Forelimb muscle (tissue), 1 donor: Measurements from ENCODE around the gene KLHDC8B. TPM values are rescaled to one million over a fixed set of nuclear protein-coding genes. Genes with fewer than 3 reads are reported as not detected.

Experiments
- DNase-seq: peaks from one replicate; pipeline ENCODE4 v3.0.0-alpha.2; 2013; ENCODE audit warnings: low read depth
- polyA plus RNA-seq: library from polyadenylated mRNA; unstranded; fragments of 120-200 nt; gene quantifications from one replicate; pipeline ENCODE4 v1.2.1, GENCODE V29; 2013; ENCODE audit not compliant: insufficient read length

KLHDC8B gene
- polyA plus RNA-seq, 1 donor, result 104 TPM

DNA sequence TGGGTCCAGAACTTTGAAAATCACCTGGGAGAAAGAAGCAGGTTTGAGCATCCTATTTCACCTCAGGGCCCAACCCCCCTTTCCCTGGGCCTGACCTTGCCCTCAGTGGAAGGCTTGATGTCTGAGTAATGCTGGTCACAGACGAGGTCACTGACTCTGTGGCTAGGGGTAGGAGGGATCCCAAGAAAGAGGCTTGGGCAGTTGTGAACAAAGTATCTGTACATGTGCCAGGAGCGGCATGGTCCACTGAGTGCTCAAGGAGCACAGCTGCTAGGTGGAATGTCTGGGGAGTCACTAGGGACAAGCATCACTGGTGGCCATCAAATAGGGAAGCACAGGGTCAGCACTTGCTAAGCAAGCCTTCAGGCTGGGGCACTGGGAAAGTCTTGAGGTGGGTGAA is 12.6 kb upstream of the KLHDC8B start:
- no peak for DNase-seq

DNA sequence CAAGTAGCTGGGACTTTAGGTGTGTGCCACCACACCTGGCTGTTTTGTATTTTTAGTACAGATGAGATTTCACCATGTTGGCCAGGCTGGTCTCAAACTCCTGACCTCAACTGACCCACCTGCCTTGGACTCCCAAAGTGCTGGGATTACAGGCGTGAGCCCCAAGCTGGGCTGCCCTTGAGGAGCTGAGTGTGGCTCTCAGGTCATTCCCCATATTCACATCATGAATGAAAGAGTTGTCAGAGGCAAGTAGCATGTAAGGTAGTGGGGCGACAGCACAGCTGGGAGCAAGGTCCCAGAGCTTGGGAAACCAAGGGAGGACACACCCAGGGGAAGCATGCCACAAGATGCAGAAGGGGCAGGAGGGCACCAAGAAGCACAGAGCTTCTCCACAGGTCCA is 10.2 kb upstream of the KLHDC8B start:
- DNase-seq, result no peak

DNA sequence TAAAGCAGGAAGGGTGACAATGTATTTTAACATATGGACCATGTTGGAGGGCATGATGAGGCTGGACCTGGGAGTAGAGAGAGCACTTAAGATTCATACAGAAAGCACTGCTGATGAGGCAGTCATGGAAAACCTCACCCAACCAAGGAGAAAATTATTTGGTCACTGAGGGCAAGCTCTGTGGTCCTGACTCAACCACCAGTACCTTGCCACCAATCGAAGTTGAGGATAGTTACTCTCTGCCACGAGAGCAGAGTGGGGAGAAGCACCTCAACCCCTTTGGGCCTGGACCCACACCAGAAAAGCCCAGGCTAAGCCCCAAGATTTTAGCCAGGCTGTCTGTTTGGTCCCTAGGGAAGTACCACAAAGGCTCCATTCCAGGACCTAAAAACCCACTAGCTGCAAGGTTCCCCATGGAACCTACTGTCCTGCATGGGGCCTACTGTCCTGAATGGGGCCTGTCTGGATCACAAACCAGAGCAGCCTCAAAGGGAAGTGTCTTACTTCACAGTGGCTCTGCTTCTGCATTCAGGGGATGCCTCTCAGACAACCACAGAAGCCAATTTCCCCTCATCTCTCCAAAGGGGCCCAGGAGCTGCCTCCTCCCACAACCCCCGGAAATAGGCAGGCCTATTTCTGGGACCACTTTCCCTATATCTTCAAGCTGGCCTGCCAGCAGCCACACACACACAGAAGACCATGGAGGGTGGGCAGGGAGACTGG is 9.4 kb upstream of the KLHDC8B start:
- no peak for DNase-seq

DNA sequence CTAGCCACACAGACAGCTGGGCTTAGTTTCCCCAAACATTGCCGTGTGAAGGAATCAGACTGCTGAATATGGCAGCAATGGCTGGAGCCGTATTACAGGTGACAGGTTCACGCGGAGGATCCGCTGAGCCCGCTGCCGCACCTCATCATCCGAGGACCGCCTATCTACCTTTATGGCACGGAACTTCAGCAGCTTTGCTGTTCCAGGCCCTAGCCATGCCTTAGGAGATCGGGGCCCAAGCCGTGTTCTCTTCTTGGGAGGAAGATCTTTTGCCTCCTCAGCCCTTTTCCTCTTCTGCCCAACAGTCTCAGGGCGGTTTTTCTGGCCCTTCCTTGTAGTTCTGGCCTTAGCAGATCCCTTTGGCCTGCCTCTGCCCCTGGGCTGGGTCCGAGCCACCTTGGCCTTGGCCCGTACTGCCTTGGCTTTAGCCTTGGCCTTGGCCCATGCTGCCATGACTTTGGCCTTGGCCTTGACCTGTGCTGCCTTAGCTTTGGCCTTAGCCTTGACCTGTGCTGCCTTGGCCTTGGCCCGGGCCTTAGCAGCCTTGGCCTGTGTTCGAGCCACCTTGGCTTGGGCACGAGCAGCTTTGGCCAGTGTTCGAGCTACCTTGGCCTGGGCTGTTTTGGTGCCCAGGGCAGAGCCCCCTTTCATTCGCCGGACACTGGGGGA is 8.5 kb upstream of the KLHDC8B start:
- no peak for DNase-seq

DNA sequence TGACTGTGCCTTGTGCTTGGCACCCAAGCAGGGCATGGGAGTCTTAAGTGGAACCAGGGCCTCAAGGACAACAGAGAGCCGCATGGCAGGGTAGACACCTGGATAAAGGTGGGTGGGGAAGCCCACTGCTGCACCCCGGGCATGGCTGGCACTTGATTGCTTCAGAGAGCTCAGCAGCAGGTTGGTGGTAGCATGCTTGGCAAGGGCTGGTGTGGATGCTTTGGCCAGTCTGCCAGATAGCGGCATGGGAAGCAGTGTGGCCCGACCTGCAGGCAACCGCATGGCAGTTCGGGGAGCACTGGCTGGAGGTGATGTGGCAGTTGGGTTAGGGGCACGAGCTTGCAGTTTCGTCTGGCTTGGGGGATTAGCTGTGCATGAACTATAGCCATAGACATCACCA is 7.8 kb upstream of the KLHDC8B start:
- no peak for DNase-seq

DNA sequence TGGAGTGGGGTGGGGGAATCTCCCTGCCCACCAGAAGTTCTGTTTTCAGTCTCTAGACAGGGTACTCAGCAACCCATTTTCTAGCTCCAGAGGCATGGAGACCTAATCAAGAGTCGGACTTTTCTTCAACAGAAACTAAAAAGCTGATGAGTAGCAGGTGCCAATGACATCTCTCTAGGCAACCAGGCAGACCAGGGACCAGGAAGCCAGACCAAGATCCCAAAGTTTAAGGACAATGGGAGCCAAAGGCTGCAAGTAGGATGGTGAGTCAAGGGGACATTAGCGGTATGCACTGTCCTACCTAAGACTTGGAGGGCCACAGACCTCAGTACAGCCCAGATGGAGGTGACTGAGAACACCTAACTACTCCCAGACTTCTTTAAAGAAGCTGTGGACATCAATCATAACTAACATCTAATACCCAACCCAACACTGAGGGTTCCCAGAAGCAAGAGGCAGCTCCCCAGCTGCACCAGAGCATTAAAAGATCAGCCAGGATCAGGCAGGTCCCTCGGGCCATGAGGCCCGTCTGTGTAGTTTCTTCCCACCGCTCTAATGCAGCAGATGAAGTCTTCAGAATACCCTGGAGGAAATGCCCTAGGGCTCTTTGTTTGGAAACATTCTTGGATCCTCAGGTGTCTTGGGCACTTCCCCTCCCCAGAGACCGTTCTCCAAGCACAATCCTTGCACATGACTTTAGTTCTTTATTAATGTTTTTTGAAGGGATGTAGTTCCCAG is 6.2 kb upstream of the KLHDC8B start:
- no peak for DNase-seq

DNA sequence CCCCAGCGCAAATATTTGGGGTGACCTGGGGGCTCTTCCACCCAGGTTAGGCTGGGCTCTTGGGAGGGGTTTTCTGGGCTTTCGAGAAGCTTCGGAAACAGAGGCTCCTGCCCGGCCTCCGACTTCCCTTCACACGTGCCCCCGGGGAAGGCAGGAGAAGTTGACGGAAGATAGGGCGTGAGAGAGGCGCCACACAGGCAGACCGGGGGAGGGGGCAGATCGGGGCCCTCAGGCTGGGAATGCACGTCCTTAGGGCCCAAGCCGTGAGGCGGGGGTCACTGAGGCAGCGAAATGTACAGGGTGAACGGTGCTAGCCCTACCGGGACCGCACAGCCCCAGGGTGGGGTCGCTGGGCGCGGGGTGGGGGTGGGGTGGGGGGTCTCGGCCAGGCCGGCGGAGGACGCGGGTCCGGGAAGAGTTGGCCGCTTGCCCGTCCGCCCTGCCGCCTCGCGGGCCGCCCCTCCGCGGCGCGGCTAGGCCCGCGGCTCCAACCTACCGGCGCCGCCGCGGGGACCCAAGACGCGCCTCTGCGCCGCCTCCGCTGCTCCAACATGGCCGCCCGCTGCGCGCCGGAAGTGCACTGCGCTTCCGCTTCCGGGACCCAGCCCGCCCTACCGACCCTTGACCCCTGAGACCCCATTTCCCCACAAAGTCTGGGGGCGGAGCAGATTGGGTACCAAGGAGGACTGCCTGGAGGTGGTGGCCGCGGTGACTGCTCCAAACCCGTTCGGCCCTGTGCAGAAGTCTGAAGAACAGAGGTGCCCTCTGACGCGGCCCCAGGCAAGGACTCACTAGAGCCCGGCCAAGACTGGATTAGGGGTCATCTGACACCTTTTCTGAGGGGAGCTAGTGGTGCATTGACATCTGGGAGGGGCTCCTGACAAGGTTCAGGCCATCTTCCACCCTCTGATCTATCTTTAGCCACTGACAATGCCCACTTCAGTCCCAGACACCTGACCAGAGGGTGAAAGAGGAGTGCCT is 5.3 kb upstream of the KLHDC8B start, which contains the start of gene CCDC71:
CCDC71 (minus strand) TSS at position 561 of the 981 bp plus-strand sequence. CDS start 2,123 bp downstream, outside the sequence.
- peak; percentile 34 for DNase-seq

DNA sequence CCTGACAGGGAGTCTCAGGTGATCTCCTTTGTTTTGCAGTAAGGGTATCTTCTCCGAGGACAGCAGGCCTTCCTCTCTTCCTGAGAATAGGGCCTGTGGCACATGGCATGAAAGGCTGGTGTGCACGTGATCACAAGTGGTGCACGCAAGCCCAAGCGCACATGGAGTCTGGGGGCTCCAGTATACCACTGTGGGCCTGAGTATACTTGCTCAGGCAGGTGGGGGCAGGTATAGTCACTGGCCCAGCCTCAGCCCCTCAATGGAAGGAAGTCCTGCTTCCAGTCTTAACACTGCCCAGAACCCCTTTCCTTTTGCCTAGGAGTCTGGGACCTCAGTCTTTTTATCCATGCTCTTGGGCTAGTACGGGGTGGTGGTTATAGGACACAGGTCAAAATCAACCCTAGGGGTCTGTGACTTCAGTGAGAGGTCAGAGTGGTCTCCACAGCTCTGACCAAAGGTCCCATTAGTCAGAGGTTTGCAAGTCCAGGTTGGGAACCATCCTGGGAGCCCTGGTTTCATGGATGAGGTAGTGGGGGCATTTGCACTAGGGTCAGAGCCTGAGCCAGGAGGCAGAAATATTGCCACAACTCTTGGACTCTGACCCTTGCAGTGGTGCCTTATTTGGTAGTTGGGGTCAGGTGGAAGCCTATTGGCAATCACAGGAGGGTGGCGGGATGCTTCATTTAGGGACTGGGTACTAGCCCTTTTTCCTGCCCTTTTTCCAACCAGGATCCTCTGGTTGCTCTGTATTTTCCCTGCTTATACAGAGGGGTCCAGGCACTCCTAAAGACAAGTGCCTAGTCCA is 4.4 kb upstream of the KLHDC8B start:
- DNase-seq, result no peak

DNA sequence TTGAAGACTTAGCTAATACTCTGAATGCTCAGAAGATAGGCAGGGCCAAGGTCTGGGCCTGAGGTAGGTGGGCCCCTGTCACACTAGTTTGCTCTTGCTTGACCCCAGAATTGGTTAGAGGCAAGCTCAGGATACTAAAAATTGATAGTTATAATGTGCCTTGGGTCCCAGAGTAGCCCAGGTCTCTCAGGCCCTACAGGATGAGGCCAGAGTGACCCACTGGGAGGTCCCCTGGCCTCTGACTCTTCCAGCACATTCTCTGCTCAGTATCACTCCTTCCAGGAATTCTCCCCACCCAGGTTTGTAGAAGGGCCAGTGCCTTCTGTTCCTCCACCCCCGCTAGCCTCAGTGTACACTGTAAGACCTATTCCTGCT is 667 bp upstream of the KLHDC8B start:
- DNase-seq, result no peak

DNA sequence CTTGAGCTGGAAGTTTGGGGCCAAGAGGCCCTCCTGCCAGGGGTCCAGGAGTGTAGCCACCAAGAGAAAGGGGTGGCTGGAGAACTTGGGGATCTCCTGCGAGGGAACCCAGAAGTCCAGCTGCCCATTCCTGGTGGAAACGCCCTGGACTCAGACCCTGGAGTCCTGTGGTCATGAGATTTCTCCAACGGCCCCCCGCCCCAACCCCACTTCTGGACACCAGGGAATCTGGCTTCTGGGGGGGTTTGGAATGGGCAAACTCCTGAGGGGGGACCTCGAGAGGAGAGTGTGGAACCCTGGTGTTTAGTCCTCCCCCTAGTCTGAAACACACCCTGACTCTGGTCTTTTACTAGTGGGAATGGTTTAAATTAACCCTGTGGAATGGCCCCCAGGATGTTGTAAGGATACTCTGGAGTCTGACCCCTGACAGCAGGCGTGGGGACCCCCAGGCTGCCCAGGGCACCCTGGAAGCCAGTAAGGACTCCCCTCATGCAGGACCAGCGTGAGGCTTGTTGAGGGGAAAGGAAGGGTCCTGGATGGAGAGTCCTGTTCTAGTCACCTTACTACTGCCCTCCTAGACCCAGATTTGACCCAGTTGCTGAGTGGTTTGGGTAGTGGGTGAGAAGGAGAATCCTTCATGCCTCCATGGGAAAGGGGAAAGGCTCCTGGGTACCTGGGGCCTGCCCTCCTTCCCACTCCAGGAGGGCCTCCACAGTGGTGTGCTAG is 540 bp downstream of the KLHDC8B start:
- DNase-seq, result no peak

DNA sequence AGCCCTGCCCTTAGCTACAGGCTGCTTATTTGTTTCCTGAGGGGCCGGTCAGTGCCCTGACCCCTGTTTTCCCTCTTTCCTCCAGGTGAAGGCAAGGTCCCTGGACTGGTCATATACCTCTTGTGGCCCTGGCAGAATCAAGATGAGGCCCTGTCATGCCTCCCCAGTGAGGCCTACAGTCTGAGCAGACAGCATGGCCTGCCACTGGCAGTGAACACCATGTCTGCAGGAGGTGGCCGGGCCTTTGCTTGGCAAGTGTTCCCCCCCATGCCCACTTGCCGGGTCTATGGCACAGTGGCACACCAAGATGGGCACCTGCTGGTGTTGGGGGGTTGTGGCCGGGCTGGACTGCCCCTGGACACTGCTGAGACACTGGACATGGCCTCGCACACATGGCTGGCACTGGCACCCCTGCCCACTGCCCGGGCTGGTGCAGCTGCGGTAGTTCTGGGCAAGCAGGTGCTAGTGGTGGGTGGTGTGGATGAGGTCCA is 1.2 kb downstream of the KLHDC8B start:
- DNase-seq, result no peak

DNA sequence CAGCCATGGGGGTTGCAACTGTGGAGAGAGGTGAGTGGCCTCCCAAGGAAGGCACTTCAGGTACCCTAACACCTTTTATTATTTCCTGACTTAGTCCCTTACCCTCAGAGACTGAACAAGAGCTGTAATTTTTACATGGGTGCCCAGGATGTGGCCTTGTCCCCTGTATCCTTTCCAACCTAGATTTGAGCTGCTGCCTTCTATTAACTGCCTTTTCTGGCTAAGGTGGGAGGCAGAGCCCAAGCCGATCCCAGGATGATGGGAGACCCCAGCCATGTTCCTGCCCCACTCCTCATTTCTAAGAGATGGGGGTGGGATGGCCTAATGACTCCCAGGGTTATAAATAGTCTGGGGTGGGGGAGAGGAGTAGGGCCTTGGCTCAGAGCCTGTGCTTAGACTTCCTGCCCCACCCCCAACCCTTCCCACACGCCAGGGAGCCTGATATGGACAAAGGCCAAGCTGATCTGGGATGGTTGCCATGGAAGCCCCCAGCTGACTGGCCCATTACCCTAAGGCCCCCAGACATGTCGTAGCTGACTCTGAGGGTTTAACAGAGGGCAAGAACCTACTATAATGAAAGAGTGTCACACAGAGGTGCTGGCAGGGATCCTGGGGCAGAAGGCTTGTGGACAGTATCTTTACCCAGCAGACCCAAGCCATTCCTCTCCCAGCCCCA is 1.9 kb downstream of the KLHDC8B start:
- peak; percentile 16 for DNase-seq

DNA sequence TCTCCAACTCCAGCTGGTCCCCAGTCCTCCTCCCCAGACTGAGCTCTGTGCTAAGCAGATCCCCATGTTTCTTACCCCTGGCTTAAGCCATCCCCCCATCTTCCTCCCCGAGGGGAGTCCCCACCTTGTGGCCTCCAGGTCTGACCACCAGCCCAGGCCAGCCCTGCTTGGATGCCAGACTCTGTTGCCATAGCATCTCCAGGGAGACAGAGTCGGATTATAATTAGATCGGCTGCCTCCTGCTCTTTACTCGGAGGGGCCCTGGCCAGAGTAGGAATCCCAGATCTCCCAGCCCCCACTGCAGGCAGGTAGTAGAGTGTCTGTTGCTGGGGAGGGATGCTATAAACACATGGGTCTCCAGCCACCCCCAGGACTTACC is 2.4 kb downstream of the KLHDC8B start:
- no peak for DNase-seq

DNA sequence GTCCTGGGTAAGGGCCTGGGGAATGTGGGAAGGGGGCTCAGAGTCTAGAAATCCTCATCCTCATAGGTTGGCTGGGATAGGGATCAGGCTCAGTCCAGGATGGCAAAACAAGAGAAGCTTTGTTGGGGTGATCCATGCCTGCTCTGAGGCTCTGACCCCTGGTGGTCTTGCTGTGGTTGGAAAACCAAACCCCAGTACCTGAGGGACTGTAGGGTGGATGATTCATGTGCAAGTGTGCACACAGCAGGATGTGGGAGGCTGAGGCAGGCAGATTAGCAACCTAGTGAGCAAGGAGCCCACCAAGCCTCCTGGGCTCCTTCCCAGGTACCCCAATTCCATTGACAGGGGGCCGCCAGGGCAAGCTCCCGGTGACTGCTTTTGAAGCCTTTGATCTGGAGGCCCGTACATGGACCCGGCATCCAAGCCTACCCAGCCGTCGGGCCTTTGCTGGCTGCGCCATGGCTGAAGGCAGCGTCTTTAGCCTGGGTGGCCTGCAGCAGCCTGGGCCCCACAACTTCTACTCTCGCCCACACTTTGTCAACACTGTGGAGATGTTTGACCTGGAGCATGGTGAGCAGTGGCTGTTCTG is 3.1 kb downstream of the KLHDC8B start:
- DNase-seq, result no peak

DNA sequence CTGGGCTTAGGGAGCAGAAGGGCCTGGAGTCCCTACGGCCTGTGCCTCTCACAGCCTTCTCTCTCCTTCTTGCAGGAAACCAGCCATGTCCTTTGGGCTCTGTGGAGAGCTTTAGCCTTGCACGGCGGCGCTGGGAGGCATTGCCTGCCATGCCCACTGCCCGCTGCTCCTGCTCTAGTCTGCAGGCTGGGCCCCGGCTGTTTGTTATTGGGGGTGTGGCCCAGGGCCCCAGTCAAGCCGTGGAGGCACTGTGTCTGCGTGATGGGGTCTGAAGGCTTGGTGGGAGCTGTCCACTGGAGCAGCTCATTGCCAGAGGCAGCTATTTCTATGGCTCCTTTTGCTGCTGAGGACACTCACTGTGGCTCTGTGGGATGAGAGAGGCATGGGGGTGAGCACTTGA is 4.1 kb downstream of the KLHDC8B start:
- DNase-seq, result no peak

DNA sequence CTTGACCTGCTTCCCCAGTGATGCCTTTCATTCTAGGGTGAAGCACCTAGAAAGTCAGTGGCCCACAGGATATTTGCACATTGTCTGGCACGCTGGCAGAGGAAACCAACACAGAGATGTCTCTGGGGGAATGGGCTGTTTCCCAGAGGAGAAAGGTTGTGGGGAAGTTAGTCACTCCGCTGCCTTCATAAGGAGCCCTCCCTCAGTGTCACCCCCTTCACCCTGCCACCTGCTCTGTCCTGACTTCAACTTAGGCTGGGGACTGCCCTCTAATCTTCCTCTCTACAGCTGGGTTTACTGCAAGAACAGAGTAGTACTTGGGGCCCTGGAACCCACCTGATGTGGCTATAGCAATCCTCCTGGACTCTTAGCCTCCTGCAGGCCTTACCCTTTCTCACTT is 5.7 kb downstream of the KLHDC8B start:
- no peak for DNase-seq

DNA sequence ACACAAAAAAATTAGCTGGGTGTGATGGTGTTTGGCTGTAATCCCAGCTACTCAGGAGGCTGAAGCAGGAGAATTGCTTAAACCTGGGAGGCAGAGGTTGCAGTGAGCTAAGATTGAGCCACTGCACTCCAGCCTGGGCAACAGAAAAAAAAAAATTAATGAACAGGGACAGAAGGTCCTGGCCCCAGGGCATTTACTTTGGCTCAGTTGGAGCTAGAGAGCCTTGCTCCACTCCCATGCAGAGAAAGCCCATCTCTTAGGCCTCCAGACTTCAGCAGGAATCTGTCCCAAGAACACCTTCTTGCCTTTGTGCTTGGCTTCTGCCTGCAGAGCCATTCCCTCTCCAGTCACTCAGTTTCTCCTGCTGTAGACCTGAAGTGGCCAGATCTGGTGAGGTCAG is 8.7 kb downstream of the KLHDC8B start:
- DNase-seq, result no peak

DNA sequence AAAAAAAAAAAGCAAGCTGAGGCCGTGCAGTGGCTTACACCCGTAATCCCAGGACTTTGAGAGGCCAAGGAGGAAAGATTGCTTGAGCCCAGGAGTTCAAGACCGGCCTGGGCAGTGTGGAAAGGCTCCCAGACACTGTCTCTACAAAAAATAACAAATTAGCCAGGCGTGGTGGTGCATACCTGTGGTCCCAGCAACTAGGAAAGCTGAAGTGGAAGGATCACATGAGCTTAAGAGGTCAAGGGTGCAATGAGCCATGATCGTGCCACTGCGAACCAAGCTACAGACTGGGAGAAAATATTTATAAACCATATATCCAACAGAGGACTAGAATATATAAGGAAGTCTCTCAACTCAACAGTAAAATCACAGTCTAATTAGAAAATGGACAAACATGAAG is 10.0 kb downstream of the KLHDC8B start:
- no peak for DNase-seq

DNA sequence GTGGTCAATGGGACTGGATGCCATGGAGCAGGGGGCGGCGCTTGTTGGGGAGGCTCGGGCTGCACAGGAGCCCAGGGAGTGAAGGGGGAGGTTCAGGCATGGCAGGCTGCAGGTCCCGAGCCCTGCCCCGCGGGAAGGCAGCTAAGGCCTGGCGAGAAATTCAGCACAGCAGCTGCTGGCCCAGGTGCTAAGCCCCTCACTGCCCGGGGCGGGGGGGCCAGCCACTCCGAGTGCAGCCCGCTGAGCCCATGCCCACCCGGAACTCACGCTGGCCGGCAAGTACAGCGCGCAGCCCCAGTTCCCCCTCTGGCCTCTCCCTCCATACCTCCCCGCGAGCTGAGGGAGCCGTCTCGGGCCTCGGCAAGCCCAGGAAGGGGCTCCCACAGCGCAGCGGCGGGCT is 11.3 kb downstream of the KLHDC8B start:
- no peak for DNase-seq
